T-helper 9 cell (primary cell): ENCODE measurements around the gene INPP5B.
"Not testable (repeated sequence)": the region's sequence is repeated elsewhere in the genome, so short reads cannot be mapped to it uniquely, and the experiment has no call there.

Experiments used
- DNase-seq: peaks from one replicate; pipeline ENCODE4 v3.0.0-alpha.2; 2020
- total RNA-seq, 2 donors: gene quantifications; one replicate each; lab custom pipeline; 2026; lab: John Stamatoyannopoulos, UW

INPP5B gene
- 34.0 to 71.8 reads per million in 2 donors for total RNA-seq

DNA sequence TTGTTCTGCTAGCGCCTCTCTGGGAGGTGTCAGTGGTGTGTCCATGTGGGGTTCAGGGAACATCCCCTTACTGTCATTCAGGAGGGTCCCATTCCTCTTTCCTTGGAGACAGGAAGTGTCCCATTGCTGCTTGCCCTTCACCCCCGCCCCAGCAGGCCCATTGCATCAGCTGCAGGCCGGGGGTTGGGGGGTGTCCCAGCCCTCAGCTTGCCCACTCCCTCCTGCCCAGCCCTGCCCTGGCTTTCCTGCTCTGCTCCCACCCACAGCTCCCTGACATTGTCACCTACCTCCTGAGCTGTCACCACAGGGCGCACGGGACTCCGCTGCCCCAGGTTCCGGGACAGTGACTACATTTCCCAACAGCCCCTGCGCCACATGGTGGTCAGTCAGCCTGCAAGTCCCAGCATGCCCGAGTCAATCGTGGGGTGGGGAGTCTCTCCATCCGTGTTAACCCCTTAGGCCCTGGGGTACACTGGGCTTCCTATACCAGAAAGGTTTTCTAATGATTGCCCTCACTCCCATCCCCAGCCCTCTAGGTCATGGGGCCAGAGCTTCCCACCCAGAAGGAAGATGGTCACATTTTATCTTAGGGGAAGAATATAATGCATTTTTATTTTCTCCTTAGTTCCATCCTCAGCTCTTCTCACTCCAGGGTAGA is at the start of gene INPP5B:
TSS of gene INPP5B (minus strand) at position 351 of the 658 bp plus-strand sequence. CDS start 745 bp downstream, outside the sequence.
- DNase-seq = peak; percentile 41

DNA sequence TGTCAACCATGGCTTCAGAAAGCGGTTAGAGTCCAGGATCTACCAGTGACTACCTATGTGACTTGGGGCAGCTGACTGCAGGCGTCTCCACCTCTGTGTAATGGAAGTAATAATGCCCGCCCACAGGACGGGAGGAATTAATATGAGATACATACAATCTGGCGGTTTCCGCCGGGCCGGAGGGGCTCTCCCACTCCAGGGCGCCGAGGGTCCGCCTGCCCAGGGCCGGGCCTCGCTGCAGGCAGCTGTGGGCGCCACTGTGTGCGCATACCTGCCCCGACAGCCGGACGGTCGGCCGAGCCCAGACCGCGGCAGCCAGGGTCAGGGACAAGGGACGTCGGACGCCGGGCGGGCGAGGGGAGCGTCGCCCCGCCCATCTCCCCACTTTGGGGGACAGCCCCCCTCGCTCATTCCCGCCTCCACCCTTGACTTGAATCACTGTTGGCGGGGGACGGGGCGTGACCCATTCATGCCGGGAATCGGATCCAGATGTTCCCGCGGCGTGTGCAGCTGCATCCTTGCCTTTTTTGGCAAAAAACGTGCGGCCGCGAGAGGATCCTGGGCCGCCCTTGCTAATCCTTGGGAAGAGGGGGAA is 49.0 kb upstream of the INPP5B start:
- DNase-seq = no peak

DNA sequence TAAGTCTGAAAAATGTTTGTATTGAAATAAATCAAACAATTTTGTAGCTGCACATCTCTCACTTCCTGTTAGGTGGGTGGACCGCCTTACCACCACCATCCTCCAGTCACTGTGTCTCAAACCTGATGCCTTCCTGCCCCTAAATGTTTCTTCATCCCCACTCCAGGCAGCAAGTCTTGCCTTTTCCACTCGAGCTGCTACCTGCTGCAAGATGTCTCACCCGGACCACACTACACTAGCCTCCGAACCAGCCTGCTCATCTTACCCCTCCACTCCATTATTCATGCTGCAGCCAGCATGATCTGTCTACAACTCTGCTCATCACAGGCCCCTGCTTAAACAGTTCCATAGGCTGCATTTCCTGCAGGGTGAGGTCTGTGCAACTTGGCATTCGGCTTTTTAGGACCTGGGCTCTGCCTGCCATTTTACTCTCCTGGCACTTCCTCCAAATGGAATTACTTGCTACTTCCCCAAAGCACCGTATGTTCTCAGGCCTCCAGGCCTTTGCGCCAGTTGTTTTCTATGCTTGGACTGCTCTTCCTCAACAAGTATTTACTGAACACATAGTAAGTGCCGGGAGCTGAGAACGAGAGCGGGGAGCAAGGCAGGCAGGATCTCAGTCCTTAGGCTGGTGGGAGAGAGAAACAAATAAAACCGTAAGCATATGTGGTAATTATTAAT is 48.2 kb upstream of the INPP5B start:
- no peak for DNase-seq

DNA sequence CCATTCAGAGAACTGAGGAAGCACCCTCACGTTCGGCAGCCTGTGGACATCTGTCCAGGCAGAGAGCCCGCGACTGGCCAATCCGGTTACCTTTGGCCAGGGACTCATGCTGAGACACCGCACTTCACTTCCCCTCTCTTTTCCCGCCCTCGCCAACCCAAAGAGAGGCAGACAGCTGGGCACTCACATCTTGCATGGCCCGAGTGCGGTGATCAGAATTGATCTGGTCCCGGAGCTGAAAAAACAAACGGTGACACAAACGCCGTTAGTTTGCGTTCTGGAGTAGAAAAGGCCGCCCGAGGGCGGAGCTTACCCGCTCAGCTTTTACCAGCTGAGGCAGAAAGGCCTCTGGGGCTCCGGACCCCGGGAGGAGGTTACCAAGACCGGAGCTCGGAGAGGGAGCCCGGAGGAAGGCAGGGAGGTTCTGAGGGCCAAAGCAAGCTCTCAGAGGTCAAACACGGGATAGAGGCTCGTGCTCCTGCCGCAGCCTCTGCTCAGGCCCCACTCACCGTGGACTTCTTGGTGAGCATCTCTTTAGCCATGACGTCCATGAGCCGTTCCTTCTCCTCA is 42.6 kb upstream of the INPP5B start:
- peak; percentile 23 for DNase-seq

DNA sequence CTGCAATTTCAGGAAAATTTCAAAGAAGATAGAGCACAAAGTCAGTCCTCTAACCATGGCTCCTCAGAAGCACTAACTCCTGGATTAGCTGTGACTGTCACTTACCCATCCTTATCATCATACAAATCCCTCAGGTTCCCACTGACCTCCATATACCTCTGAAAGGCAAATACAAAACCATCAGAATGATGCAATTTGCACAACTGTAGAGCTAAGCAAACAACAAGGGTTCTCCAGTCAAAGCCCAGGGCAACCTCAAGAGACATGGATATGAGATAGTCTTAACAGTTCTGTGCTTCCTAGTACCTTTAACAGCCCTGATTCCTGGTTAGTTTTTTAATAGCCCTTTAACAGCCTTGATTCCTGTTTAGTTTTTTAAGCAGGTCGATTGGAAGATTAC is 40.8 kb upstream of the INPP5B start:
- DNase-seq = no peak

DNA sequence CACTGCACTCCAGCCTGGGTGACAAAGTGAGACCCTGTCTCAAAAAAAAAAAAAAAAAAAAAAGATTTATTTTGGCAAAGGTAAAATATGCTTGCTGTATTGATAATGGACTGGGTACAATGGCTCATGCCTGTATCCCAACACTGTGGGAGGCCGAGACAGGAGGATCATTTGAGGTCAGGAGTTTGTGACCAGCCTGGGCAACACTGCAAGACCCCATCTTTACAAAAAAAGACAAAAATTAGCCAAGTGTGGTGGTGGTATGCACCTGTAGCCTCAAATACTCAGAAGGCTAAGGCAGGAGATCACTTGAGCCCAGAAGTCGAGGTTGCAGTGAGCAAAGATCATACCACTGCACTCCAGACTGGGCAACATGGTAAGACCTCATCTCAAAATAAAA is 36.7 kb upstream of the INPP5B start:
- no peak for DNase-seq

DNA sequence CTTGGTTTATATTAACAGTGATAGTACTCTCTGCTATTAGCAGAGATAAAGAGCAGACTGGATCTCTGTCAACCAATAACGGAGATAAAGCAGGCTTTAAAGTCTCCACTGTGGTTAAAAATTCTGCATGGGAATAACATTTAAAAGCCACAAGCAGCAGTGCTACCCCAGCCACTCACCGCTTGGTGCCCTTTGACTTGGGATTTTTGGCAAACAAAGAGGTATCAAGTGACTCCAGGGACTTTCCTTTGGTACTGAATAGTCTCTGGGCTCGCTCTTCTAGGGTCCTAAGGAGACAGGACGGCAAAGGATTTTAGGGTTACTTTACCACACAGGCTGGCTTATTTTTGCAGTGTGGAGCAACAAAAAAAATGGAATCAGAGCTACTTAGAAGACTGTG is 31.7 kb upstream of the INPP5B start:
- no peak for DNase-seq

DNA sequence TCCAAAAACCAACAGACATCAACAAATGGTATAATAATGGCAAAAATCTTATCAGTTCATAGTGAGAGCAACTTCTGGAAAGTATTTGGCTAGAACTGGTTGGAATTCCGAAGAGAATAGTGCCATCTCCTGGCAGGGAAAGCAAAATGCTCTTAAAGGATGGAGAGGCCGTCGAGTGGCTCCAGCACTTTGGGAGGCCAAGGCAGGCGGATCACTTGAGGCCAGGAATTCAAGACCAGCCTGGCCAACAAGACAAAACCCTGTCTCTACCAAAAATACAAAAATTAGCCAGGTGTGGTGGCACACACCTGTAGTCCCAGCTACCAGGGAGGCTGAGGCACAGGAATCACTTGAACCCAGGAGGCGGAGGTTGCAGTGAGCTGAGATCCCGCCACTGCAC is 28.2 kb upstream of the INPP5B start:
- DNase-seq = not testable (repeated sequence)

DNA sequence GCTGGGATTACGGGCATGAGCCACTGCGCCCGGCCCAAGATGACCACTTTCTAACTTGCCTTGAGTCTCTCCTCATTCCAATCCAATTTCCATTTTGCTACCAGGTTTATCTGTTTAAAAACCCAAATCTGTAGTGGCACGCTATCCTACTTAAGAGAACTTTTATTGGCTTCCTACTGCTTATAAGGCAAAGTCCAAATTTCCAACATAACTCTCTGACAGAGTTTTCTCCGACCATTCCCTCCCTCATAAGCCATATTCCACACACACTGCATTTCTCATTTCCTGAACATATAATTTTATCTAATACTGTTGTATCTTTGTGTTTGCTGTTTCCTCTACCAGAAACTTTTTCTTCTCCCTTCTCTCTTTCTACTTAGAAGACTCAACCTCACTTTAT is 27.7 kb upstream of the INPP5B start:
- DNase-seq = no peak

DNA sequence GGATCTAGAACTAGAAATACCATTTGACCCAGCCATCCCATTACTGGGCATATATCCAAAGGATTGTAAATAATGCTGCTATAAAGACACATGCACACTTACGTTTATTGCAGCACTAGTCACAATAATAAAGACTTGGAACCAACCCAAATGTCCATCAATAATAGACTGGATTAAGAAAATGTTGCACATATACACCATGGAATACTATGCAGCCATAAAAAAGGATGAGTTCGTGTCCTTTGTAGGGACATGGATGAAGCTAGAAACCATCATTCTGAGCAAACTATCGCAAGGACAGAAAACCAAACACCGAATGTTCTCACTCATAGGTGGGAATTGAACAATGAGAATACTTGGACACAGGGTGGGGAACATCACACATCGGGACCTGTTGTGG is 26.8 kb upstream of the INPP5B start:
- DNase-seq = not testable (repeated sequence)

DNA sequence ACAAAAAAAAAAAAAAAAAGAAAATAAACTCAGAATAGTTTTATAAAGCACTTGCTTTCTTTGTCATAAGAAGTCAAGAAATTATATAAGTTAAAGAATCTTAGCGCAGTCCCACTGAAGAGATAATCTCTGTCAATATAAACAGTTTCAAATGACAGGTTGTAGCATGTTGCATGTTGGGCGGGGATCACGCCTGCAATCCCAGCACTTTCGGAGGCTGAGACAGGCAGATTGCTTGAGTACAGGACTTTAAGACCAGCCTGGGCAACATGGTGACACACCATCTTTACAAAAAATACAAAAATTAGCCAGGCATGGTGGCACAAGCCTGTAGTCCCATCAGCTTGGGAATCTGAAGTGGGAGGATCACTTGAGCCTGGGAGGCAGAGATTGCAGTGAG is 18.4 kb upstream of the INPP5B start:
- no peak for DNase-seq

DNA sequence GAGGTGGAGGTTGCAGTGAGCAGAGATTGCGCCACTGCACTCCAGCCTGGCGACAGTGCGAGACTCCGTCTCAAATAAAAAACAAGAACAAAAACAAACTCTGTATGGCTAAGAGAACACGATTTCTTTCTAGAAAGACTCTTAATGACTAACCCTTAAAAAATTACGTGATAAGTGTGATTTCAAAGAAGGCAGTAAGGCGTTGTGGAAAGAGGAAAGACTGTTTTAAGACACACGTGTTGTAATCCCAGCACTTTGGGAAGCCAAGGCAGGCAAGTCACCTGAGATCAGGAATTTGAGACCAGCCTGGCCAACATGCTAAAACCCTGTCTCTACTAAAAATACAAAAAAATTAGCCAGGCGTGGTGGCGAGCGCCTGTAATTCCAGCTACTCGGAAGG is 17.3 kb upstream of the INPP5B start:
- DNase-seq = not testable (repeated sequence)

DNA sequence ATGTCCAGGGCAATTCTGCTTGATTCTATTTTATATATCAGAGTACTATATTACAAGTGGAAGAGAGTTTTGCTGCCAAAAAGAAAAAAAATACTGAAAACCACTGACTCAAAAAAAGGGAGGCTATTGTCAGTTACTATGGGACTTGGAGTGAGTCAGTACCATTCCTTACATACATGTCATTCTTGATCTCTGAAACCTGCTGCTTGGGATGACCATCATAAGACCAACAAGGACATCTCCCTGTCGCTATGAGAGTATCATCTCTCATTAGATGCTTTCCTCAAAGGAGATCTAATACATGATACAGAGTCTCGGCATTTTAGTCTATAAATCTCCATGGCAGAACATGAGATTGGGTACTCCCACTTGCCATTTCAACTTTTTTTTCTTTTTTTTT is 11.8 kb upstream of the INPP5B start:
- DNase-seq = no peak

DNA sequence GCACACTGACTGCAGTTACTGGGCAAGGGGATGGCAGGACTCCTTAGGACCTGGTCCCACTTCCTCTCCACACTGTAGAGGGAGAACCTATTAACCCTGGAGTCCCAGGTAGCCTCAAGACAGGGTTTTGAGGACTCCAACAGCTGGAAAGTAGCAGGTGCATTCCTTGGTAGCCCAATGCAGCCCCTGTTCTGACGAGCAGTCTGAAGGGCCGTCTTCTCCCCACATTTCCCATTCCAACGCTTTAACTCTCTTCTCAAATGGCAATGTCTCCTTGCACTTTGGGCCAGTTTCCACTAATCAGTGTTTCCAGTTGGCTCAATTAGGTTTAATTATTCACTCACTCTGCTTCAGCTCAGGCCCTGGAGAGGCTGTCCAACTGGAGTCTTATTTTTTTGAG is 8.8 kb upstream of the INPP5B start:
- DNase-seq = no peak

DNA sequence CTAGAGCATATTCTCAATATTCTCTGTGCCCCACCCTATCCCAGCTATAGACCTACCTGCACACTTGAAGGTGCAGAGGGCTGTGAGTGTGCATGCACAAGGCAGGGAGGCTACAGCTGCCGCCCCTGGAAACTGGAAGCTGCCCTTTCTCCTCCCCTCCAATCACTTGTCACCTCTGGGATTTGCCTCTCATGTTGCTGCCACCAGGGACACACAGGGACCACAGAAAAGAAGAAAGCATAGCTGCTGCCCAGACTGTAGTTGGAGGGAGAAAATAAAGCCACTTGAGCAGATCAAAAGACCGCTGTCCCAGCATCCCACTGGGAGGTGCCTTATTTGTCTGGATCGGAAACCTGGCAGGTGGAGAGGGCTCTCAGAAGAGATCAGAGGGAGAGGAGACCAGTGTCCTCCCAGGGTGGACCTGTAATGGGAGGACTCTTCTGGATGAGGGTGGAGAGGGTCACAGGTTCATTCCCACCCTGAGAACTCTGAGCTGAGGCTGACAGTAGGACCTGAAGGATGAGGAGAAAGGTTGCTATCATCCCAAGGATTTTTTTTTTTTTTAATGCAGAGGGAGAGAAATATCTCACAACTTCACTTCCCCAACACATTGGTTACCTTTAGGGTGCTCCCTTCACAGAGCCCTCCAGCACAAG is 7.6 kb upstream of the INPP5B start:
- DNase-seq = no peak

DNA sequence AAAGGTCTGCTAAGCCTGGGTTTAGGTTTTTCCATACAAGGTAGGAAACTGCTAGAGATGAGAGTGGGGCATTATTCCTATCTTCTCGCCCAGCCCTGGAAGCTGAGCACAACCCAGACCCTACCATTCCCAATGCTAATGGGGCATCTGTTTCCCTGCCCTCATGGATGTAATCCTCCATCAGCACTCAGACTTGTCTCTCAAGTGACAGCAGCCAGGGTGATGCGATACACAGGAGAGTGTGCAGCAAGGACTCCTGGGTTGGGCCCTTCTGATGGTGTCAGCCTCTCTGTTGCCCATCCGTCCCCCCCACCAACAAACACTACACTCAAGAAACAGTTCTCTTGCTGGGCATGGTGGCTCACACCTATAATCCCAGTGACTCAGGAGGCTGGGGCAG is 5.9 kb upstream of the INPP5B start:
- no peak for DNase-seq

DNA sequence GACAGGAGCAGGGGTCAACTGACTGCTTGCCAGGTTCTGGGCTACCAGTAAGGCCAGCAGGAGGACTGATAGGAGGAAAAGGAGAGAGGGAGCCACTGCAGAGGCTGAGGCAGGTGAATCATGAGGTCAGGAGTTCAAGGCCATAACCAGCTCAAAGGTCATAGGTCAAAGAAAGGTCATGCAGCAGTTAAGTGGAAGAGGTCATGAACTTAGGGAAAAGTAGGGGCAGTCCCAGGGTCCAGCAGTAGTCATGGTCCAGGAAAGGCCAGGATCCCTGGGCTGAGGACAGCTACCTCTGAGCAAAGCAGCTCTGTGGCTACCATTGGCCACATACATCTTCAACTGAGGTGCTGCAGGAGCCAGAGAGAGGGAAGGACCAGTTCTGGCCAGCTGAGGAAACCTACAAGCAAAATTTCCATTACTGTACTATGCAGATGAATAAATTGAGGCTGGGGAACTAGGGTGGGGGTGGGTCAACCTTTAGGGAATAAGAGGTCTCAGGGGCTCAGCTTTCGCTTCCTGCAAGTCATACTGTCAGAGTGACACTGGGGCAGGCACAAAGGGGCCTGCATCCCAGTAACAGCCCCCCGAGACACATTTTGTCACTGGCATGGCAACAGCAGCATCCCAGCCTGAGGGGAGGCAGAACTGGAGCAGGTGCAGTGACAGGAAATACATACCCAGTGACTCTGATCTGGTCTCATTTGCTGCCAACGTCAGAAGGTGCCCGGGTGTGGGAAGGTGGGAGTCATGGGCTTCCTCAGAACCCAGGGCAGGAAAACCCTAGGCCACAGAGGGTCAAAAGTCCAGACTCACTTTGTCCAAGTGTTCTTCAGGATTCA is 5.2 kb upstream of the INPP5B start:
- no peak for DNase-seq

DNA sequence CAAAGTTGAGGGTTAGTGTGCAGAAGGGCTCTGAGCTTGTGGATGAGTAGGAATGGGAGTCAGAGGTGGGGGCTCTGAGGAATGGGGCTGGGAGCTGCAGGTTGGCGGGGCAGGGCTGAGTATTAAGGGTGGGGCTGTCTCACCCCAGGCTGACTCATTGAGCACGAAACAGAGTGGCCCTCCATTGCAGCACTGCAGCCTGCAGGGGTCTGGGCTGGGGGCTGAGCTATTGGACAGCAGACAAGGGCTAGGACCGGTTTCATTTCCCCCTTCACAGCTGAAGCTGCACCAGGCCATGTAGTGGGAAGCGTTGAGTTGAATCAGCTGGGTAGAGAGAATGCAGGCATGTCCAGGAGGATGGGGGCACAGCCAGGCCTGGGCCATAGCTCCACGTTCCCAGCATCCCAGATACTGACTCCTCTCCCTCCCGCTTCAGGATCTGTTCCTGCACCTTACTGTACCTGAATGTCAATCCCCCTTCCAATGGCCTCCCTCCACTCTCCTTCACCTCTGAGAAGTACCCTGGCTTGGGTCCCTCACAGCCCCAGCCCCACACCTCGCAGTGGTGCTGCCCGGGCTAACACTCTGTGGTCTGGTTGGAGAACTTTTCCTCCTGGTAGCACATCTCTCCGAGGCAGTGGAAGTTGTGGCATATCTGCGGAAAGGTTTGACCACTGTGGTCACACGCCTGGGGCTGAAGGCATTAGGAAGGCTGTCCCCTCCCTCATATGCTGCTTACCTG is 4.4 kb upstream of the INPP5B start:
- no peak for DNase-seq

DNA sequence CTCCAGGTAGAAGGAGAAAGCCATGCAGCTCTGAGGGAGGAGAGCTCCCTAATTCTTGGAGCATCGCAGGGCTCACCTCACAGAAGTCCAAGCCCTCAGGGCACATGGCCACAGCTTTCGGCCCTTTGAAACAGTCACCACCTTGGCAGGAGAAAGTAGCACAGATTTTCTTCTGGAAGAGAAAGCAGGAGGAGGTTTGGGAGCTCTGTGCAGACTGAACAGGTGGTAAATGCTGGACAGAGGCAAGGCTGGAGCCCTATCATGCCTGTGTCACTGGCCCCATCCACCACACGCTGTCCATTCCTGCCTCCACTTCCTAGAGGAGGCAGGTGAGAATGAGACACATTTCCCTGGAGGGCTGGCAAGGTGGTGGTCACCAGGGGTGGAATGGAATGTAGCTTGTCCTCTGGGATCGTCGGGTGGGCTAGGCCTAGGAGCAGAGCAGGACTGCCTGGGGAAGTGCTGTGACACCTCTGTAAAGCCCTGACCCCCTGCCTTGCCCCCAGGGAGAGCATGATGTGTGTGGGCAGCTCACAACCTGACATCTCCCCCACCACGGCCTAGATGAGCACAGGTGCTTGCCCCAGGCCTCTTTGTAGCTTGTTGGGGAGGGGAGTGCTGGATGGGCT is 2.8 kb upstream of the INPP5B start:
- DNase-seq = no peak

DNA sequence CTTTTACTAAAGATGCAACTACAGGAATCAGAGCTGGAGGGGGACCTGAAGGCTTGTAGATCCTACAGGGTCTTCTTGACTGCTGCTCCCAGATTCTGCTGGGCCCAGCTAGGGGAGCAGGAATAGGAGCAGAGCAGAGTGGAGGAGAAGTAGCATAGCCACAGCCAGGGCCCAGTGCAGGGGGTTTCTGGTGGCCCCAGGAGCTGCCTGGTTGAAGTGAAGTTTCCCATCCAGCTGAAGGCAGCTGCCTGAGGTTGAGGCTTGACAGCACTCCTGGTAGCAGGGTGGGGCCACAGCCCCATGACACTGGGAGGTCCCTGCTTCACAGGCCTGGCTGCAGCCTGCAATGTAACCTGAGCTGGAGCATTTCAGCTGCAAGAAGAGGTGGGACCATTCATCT is 2.0 kb upstream of the INPP5B start:
- no peak for DNase-seq

DNA sequence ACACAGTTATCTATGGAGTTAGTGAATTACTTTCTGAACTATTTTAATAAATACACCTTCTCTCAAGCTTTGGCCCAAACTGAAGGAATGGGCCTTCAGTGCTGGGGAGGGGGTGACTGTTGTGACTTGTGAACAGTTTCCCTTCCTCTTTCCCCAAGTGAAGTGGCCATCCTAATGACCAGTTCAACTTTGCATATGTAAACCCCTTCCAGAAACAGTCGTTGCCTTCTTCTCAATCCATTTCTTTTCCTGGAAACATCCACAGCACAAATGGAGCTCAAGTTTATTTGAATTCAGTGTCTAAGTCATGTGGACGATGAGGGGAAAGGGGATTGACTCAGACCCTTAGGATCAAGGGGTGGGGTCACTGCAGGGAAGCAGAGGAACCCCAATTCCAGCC is 1.3 kb upstream of the INPP5B start:
- DNase-seq = no peak
